HepG2 (cell line): ENCODE results near the gene GNB3. TPM values are rescaled to one million over a fixed set of nuclear protein-coding genes. Genes with fewer than 3 reads are reported as not detected.

Source experiments
- ARID2 ChIP-seq: sonication (generic); formaldehyde crosslinking; IDR thresholded peaks from 2 replicates; pipeline ENCODE4 v1.8.1; 2022; ENCODE audit warnings: mild to moderate bottlenecking, missing genetic modification reagents, borderline replicate concordance
- BHLHE40 ChIP-seq: IDR thresholded peaks from 2 replicates; pipeline ENCODE4 v1.6.1; 2011; ENCODE audit warnings: low read length, improper control_type of control experiment
- DNMT1 ChIP-seq: sonication (generic); formaldehyde crosslinking; IDR thresholded peaks from 2 replicates; pipeline ENCODE4 v1.5.1; 2020; ENCODE audit warnings: mild to moderate bottlenecking, missing genetic modification reagents
- GATA4 ChIP-seq: sonication (generic); IDR thresholded peaks from 2 replicates; pipeline ENCODE4 v1.6.1; 2016; ENCODE audit warnings: antibody characterized with exemption, low read depth, borderline replicate concordance
- KDM6A ChIP-seq: IDR thresholded peaks from 2 replicates; pipeline ENCODE4 v1.6.1; 2016; ENCODE audit warnings: low read depth
- KLF16 ChIP-seq, 2 experiments: sonication (generic) in 1 of 2; formaldehyde crosslinking in 1 of 2; IDR thresholded peaks; 2 replicates each; pipeline versions ENCODE4 v1.6.1 to v1.8.0; 2016 to 2023; ENCODE audit warnings: missing genetic modification reagents in 2 of 2, missing compliant biosample characterization in 1 of 2
- PAWR ChIP-seq: sonication (generic); formaldehyde crosslinking; IDR thresholded peaks from 2 replicates; pipeline ENCODE4 v1.4.0; 2020; ENCODE audit warnings: missing genetic modification reagents, mild to moderate bottlenecking, borderline replicate concordance
- RBM22 ChIP-seq: fragments of 200-400 bp; formaldehyde crosslinking; optimal IDR thresholded peaks from 2 replicates; pipeline ENCODE3; 2017; ENCODE audit warnings: mild to moderate bottlenecking, low read length, moderate library complexity
- YY1 ChIP-seq: IDR thresholded peaks from 2 replicates; pipeline ENCODE4 v1.6.1; 2011; ENCODE audit warnings: low read length, low read depth, moderate library complexity, mild to moderate bottlenecking; ENCODE audit not compliant: insufficient read depth, insufficient replicate concordance
- ZNF205 ChIP-seq: IDR thresholded peaks from 2 replicates; pipeline ENCODE4 v1.6.1; 2018; ENCODE audit warnings: missing biosample characterization, missing genetic modification reagents
- ZNF34 ChIP-seq: sonication (generic); formaldehyde crosslinking; IDR thresholded peaks from 2 replicates; pipeline ENCODE4 v1.4.0; 2020; ENCODE audit warnings: mild to moderate bottlenecking, missing genetic modification reagents, borderline replicate concordance
- ZNF431 ChIP-seq: sonication (generic); formaldehyde crosslinking; IDR thresholded peaks from 2 replicates; pipeline ENCODE4 v1.9.0; 2022; ENCODE audit warnings: missing genetic modification reagents, low read depth, mild to moderate bottlenecking, borderline replicate concordance
- ZNF557 ChIP-seq: sonication (generic); formaldehyde crosslinking; IDR thresholded peaks from 2 replicates; pipeline ENCODE4 v1.4.0; 2020; ENCODE audit warnings: missing genetic modification reagents
- ZNF724P ChIP-seq: sonication (generic); formaldehyde crosslinking; IDR thresholded peaks from 2 replicates; pipeline ENCODE4 v1.8.0; 2022; ENCODE audit warnings: missing genetic modification reagents, borderline replicate concordance
- ZNF879 ChIP-seq: sonication (generic); formaldehyde crosslinking; IDR thresholded peaks from 2 replicates; pipeline ENCODE4 v1.8.1; 2023; ENCODE audit warnings: missing genetic modification reagents
- ZSCAN31 ChIP-seq: sonication (generic); formaldehyde crosslinking; IDR thresholded peaks from 2 replicates; pipeline ENCODE4 v1.5.0; 2020; ENCODE audit warnings: low read depth, mild to moderate bottlenecking, missing genetic modification reagents
- polyA plus RNA-seq, 8 experiments: library from polyadenylated mRNA; depleted of rRNA in 3 of 8; stranded (reverse) in 7 of 8; unstranded in 1 of 8; fragments of >200 nt; fragmentation: Illumina TruSeq in 4 of 8; extraction: Trizol in 4 of 8; gene quantifications; 2 replicates each; pipeline versions ENCODE4 v1.2.1 to v1.2.3, GENCODE V29; 2011 to 2016; ENCODE audit warnings: low read depth in 4 of 8, missing spikeins in 1 of 8, mixed read lengths in 1 of 8; ENCODE audit not compliant: insufficient read depth in 1 of 8
- total RNA-seq, 5 experiments: library from RNA; depleted of rRNA; stranded (reverse); fragments of >200 nt; fragmentation: Illumina TruSeq; extraction: Trizol; gene quantifications; 2 replicates each; pipeline ENCODE4 v1.2.3, GENCODE V29; 2016; ENCODE audit warnings: low read depth in 1 of 5
- TF ChIP-seq, protein P1 (sequence below): sonication (generic); formaldehyde crosslinking; IDR thresholded peaks from 2 replicates; pipeline ENCODE4 v1.5.1; 2020; ENCODE audit warnings: mild to moderate bottlenecking, moderate library complexity, missing genetic modification reagents
- TF ChIP-seq, protein P2 (sequence below): sonication (generic); formaldehyde crosslinking; IDR thresholded peaks from 2 replicates; pipeline ENCODE4 v1.8.1; 2023; ENCODE audit warnings: mild to moderate bottlenecking, moderate library complexity, missing genetic modification reagents
- TF ChIP-seq, protein P3 (sequence below): sonication (generic); formaldehyde crosslinking; IDR thresholded peaks from 2 replicates; pipeline ENCODE4 v1.5.1; 2020; ENCODE audit warnings: missing genetic modification reagents, mild to moderate bottlenecking, borderline replicate concordance
- TF ChIP-seq, protein P4 (sequence below): sonication (generic); formaldehyde crosslinking; IDR thresholded peaks from 2 replicates; pipeline ENCODE4 v1.5.0; 2020; ENCODE audit warnings: missing genetic modification reagents
- TF ChIP-seq, protein P5 (sequence below): sonication (generic); formaldehyde crosslinking; IDR thresholded peaks from 2 replicates; pipeline ENCODE4 v1.4.0; 2020; ENCODE audit warnings: mild to moderate bottlenecking, missing genetic modification reagents

The GNB3 gene
- total and polyA plus RNA-seq, 2 of the 13 experiments (the other 11 are each of a cell fraction or from before 2014, with no cell fraction given): 1.3 to 3.6 TPM

DNA sequence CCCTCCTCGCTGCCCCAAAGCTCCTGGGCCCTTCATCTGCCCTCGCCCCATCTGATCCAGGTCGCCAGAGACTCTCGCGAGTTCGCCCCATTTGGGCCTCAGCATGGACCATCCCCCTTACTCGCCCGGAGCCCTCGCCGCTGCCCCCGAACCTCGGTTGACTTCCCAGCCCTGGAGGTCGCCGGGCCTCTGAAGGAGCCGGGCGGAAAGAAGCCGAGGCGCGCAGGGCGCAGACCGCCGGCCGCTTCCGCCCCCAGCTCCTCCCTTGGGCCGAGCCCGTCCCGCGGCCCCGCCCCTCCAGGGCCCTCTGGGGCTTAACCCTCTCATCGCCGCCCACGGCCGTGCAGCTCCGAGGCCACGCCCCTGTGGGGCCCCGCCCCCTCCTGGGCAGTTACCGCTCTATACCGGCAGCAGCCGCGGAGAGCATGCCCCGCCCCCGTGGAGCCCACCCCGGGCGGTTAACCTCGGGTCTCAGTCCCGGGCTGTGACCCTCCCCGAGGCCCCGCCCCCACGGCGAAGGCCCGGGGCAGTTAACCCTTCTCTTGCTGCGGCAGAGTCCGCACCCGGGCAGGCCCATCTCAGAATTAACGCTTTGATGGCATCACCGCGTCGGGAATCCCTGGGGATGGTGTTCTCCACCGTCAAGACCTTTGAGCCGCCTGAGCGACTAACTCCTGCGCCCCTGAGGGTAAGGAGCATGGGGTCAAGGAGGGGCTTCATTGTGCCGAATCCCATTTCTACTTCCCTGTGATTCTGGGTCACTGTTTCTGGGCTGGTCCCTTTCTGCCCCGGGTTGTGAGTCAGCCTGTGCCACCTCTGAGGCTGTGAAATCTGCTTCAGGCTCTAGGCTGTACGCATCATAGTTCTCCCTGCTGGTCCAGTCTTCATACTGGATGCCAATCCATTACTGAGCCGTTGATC lies 32.6 kb downstream of the GNB3 start, which contains the start of gene SPSB2 (continued):
- TF ChIP-seq KDM6A (CRISPR knock-in tag): no peak
- TF ChIP-seq ZNF431 (CRISPR knock-in tag): peak; percentile 38; the same call in 1 of the 2 replicates
- TF ChIP-seq, protein P1, sequence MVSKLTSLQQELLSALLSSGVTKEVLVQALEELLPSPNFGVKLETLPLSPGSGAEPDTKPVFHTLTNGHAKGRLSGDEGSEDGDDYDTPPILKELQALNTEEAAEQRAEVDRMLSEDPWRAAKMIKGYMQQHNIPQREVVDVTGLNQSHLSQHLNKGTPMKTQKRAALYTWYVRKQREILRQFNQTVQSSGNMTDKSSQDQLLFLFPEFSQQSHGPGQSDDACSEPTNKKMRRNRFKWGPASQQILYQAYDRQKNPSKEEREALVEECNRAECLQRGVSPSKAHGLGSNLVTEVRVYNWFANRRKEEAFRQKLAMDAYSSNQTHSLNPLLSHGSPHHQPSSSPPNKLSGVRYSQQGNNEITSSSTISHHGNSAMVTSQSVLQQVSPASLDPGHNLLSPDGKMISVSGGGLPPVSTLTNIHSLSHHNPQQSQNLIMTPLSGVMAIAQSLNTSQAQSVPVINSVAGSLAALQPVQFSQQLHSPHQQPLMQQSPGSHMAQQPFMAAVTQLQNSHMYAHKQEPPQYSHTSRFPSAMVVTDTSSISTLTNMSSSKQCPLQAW: peak; percentile 9; the same call in 1 of the 2 replicates
- no peak for TF ChIP-seq PAWR (CRISPR knock-in tag)
- TF ChIP-seq DNMT1 (CRISPR knock-in tag): no peak
- TF ChIP-seq, protein P2, sequence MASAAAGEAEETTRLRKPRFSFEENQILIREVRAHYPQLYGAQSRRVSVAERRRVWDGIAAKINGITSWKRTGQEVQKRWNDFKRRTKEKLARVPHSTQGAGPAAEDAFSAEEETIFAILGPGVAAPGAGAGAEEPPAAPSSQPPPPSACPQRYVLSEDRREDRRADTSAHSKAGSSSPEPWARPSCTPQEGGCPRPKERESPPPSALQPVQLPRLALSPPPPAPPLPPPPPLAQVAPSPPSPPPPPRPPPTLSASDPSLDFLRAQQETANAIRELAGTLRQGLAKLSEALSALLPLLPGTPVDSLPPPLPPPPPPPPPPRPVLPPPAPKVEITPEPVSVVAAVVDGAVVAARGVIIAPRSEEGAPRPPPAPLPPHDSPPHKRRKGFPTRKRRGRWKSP (CRISPR knock-in tag): peak; percentile 36; the same call in 1 of the 2 replicates
- TF ChIP-seq, protein P3, sequence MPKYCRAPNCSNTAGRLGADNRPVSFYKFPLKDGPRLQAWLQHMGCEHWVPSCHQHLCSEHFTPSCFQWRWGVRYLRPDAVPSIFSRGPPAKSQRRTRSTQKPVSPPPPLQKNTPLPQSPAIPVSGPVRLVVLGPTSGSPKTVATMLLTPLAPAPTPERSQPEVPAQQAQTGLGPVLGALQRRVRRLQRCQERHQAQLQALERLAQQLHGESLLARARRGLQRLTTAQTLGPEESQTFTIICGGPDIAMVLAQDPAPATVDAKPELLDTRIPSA: no peak
- peak; percentile 66 for TF ChIP-seq YY1
- no peak for TF ChIP-seq GATA4
- TF ChIP-seq ZNF557 (CRISPR knock-in tag): peak; percentile 38; the same call in 1 of the 2 replicates
- TF ChIP-seq KLF16 (CRISPR knock-in tag; IDR thresholded peaks at IDR 0.05): peak in 1 of 2 experiments; percentile 82; a peak in 2 of 4 replicates
- no peak for TF ChIP-seq RBM22
- TF ChIP-seq ZNF34 (CRISPR knock-in tag): no peak
- no peak for TF ChIP-seq ZNF879 (CRISPR knock-in tag)
- no peak for TF ChIP-seq ZSCAN31 (CRISPR knock-in tag)
- TF ChIP-seq ZNF205: peak; percentile 46; the same call in 1 of the 2 replicates
- TF ChIP-seq, protein P4, sequence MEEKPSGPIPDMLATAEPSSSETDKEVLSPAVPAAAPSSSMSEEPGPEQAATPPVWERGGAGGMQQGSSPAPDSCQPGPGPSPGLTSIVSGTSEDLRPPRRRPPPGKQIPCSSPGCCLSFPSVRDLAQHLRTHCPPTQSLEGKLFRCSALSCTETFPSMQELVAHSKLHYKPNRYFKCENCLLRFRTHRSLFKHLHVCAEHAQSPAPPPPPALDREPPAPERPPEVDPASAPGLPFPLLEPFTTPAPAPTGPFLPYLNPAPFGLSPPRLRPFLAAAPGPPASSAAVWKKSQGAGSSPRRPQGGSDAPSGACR: peak; percentile 45; the same call in 1 of the 2 replicates
- TF ChIP-seq ZNF724P (CRISPR knock-in tag): peak; percentile 28; the same call in 1 of the 2 replicates
- TF ChIP-seq, protein P5, sequence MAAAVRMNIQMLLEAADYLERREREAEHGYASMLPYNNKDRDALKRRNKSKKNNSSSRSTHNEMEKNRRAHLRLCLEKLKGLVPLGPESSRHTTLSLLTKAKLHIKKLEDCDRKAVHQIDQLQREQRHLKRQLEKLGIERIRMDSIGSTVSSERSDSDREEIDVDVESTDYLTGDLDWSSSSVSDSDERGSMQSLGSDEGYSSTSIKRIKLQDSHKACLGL (CRISPR knock-in tag): peak; percentile 18; the same call in 1 of the 2 replicates
- 0 out of 2 replicates have a peak, but pooled peaks have one; percentile 11 for TF ChIP-seq BHLHE40
- TF ChIP-seq ARID2: peak; percentile 47; the same call in 1 of the 2 replicates
